Tibial nerve (tissue), 3 donors: Measurements from ENCODE around the gene BMPR1B.

Source experiments
- POLR2A ChIP-seq, 2 donors: fragments of 450-650 bp; IDR thresholded peaks; one replicate each; pipeline ENCODE4 v1.6.1; 2017; ENCODE audit warnings: antibody characterized with exemption in 2 of 2, mild to moderate bottlenecking in 2 of 2, moderate library complexity in 2 of 2
- TF ChIP-seq, protein P1 (sequence below), 5 experiments: fragments of 200-600 bp in 3 of 5; fragments of 450-650 bp in 2 of 5; sonication (generic) in 3 of 5; IDR thresholded peaks; one replicate each; pipeline ENCODE4 v1.5.1; 2016 to 2019; ENCODE audit warnings: antibody characterized with exemption in 5 of 5, mild to moderate bottlenecking in 3 of 5, moderate library complexity in 2 of 5

DNA sequence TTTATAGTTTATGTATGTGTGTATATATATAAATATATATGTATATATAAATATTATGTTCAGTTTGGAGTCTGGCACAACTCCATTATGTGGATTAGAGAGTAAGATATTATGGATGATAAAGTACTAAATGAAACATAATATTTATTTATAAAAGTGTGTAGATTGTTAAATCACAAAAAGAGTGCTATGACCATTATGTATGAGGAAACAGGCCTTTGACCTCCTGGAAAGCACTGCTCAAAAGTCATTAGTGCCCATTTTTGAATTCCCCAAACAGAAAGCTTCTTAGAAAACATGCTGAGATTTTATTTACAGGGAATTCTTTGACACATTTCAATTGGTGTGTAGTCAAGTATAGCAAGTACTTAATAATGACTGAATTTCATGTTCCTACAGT, 399.8 kb downstream of the BMPR1B start:
- no peak for TF ChIP-seq POLR2A (IDR thresholded peaks at IDR 0.05)
- TF ChIP-seq, protein P1, sequence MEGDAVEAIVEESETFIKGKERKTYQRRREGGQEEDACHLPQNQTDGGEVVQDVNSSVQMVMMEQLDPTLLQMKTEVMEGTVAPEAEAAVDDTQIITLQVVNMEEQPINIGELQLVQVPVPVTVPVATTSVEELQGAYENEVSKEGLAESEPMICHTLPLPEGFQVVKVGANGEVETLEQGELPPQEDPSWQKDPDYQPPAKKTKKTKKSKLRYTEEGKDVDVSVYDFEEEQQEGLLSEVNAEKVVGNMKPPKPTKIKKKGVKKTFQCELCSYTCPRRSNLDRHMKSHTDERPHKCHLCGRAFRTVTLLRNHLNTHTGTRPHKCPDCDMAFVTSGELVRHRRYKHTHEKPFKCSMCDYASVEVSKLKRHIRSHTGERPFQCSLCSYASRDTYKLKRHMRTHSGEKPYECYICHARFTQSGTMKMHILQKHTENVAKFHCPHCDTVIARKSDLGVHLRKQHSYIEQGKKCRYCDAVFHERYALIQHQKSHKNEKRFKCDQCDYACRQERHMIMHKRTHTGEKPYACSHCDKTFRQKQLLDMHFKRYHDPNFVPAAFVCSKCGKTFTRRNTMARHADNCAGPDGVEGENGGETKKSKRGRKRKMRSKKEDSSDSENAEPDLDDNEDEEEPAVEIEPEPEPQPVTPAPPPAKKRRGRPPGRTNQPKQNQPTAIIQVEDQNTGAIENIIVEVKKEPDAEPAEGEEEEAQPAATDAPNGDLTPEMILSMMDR (IDR thresholded peaks at IDR 0.05) = no peak
